Lower leg skin (tissue), 4 donors: ENCODE measurements around the gene THAP8. TPM values are rescaled to one million over a fixed set of nuclear protein-coding genes. Genes with fewer than 3 reads are reported as not detected.

Source experiments
- DNase-seq, 2 donors: peaks; one replicate each; pipeline ENCODE4 v3.0.0-alpha.2; 2019; ENCODE audit warnings: low spot score in 2 of 2
- H3K4me3 ChIP-seq: fragments of 200-600 bp; sonication (generic); 2 replicates; pipeline ENCODE4 v1.5.1; 2017; ENCODE audit warnings: mild to moderate bottlenecking, low read depth; ENCODE audit not compliant: poor library complexity, severe bottlenecking
- CTCF ChIP-seq, 3 donors: fragments of 450-650 bp; IDR thresholded peaks; one replicate each; pipeline ENCODE4 v1.5.1; 2016; ENCODE audit warnings: antibody characterized with exemption in 3 of 3, mild to moderate bottlenecking in 3 of 3, moderate library complexity in 2 of 3
- POLR2A ChIP-seq, 2 donors: fragments of 450-650 bp; IDR thresholded peaks; one replicate each; pipeline ENCODE4 v1.6.1; 2016 to 2017; ENCODE audit warnings: antibody characterized with exemption in 2 of 2, mild to moderate bottlenecking in 1 of 2, moderate library complexity in 1 of 2
- WGBS, 2 donors: methylation state at CpG; one replicate each; pipeline ENCODE4 v1.1.5; 2018; 5-methylcytosine and 5-hydroxymethylcytosine counted together
- intact Hi-C: fragments of 100-400 bp; cut with DNase I; formaldehyde crosslinking; loops from one replicate; pipeline ENCODE4 v1.15.0; 2023; ENCODE audit warnings: low total_unique reads
- total RNA-seq, 4 donors: library from RNA; depleted of rRNA; stranded (reverse); fragments of >200 nt; gene quantifications; one replicate each; pipeline ENCODE4 v1.1.0, GENCODE V29; 2016

The THAP8 gene
- total RNA-seq, 4 donors from 2014 or later, result 9.1 to 27.4 (median 9.5) TPM

GRCh38 chr19:35991731-35992450 lies 62.2 kb downstream of the THAP8 start:
- WGBS, 2 donors, result 77 to 78% methylated on average over 7 of the region's 7 CpGs
- DNase-seq, result no peak
- no peak overlapping the region for H3K4me3 ChIP-seq
- TF ChIP-seq POLR2A (IDR thresholded peaks at IDR 0.05), result no peak
- no peak for TF ChIP-seq CTCF (IDR thresholded peaks at IDR 0.05)
- intact Hi-C loops, result no loop called here

- H3K4me3 ChIP-seq, result no peak overlapping the region
- 78 to 82% methylated on average over 10 of the region's 10 CpGs for WGBS, 2 donors
- DNase-seq, result no peak
- TF ChIP-seq CTCF (IDR thresholded peaks at IDR 0.05) (no peak), POLR2A (IDR thresholded peaks at IDR 0.05) (no peak)
- intact Hi-C loops, result no loop called here
These were observed 63.0 kb downstream of the THAP8 start for GRCh38 chr19:35990771-35991730.

- no peak overlapping the region for H3K4me3 ChIP-seq
- WGBS, 2 donors, result 87 to 89% methylated on average over 4 of the region's 4 CpGs
- TF ChIP-seq CTCF (IDR thresholded peaks at IDR 0.05), result no peak
- TF ChIP-seq POLR2A (IDR thresholded peaks at IDR 0.05), result no peak
- no peak for DNase-seq
- intact Hi-C loops, result no loop called here
These were observed 63.9 kb downstream of the THAP8 start for GRCh38 chr19:35990156-35990555.

GRCh38 chr19:35988824-35989223 lies 65.3 kb downstream of the THAP8 start:
- DNase-seq, result no peak
- no peak overlapping the region for H3K4me3 ChIP-seq
- 83 to 88% methylated on average over 3 of the region's 3 CpGs for WGBS, 2 donors
- intact Hi-C loops, result no loop called here
- TF ChIP-seq CTCF (IDR thresholded peaks at IDR 0.05) (no peak), POLR2A (IDR thresholded peaks at IDR 0.05) (no peak)

- TF ChIP-seq POLR2A (IDR thresholded peaks at IDR 0.05) (no peak), CTCF (IDR thresholded peaks at IDR 0.05) (no peak)
- intact Hi-C loops, result no loop called here
- DNase-seq, result no peak
- no peak overlapping the region for H3K4me3 ChIP-seq
- WGBS, 2 donors, result 33 to 42% methylated on average over 8 of the region's 8 CpGs
These were observed 66.6 kb downstream of the THAP8 start for GRCh38 chr19:35987571-35987896.
